HepG2 (cell line): ENCODE data around the gene FCN3. TPM values are rescaled to one million over a fixed set of nuclear protein-coding genes. Genes with fewer than 3 reads are reported as not detected.
A peak's percentile ranks its signal among the peaks of the same experiment; 100 is the strongest.

ENCODE experiments used
- ATAD3A ChIP-seq: sonication (generic); formaldehyde crosslinking; IDR thresholded peaks from 2 replicates; pipeline ENCODE4 v1.4.0; 2020; ENCODE audit warnings: missing genetic modification reagents
- CEBPB ChIP-seq: IDR thresholded peaks from 2 replicates; pipeline ENCODE4 v1.6.1; 2011; ENCODE audit warnings: low read depth, low read length, improper control_type of control experiment, borderline replicate concordance
- DMTF1 ChIP-seq: sonication (generic); formaldehyde crosslinking; IDR thresholded peaks from 2 replicates; pipeline ENCODE4 v1.4.0; 2020; ENCODE audit warnings: mild to moderate bottlenecking, missing genetic modification reagents
- GPBP1L1 ChIP-seq: sonication (generic); formaldehyde crosslinking; IDR thresholded peaks from 2 replicates; pipeline ENCODE4 v1.5.0; 2020; ENCODE audit warnings: mild to moderate bottlenecking, missing genetic modification reagents
- IKZF5 ChIP-seq: IDR thresholded peaks from 2 replicates; pipeline ENCODE4 v1.6.1; 2018; ENCODE audit warnings: missing genetic modification reagents, mild to moderate bottlenecking, missing compliant biosample characterization
- KDM4B ChIP-seq: sonication (generic); formaldehyde crosslinking; IDR thresholded peaks from 2 replicates; pipeline ENCODE4 v1.4.0; 2020; ENCODE audit warnings: missing genetic modification reagents
- MXD1 ChIP-seq: sonication (generic); formaldehyde crosslinking; IDR thresholded peaks from 2 replicates; pipeline ENCODE4 v1.4.0; 2020; ENCODE audit warnings: mild to moderate bottlenecking, missing genetic modification reagents
- NFYB ChIP-seq: sonication (generic); formaldehyde crosslinking; IDR thresholded peaks from 2 replicates; pipeline ENCODE4 v1.4.0; 2020; ENCODE audit warnings: missing genetic modification reagents
- PRDM4 ChIP-seq: sonication (generic); formaldehyde crosslinking; IDR thresholded peaks from 2 replicates; pipeline ENCODE4 v1.9.0; 2021; ENCODE audit warnings: missing genetic modification reagents, borderline replicate concordance
- PRMT3 ChIP-seq: sonication (generic); formaldehyde crosslinking; IDR thresholded peaks from 2 replicates; pipeline ENCODE4 v1.8.1; 2022; ENCODE audit warnings: low read depth, mild to moderate bottlenecking, moderate library complexity, missing genetic modification reagents, borderline replicate concordance
- RBAK ChIP-seq: sonication (generic); formaldehyde crosslinking; IDR thresholded peaks from 2 replicates; pipeline ENCODE4 v1.5.1; 2020; ENCODE audit warnings: mild to moderate bottlenecking, missing genetic modification reagents
- SOX6 ChIP-seq, 2 experiments: fragments of 450-650 bp in 1 of 2; sonication (generic) in 1 of 2; formaldehyde crosslinking in 1 of 2; IDR thresholded peaks; 2 replicates each; pipeline versions ENCODE4 v1.4.0 to v1.6.1; 2017 to 2020; ENCODE audit warnings: antibody characterized with exemption in 1 of 2, mild to moderate bottlenecking in 1 of 2, missing genetic modification reagents in 1 of 2
- ZNF138 ChIP-seq: sonication (generic); formaldehyde crosslinking; IDR thresholded peaks from 2 replicates; pipeline ENCODE4 v1.5.0; 2020; ENCODE audit warnings: mild to moderate bottlenecking, low read depth, missing genetic modification reagents
- ZNF30 ChIP-seq: sonication (generic); formaldehyde crosslinking; IDR thresholded peaks from 2 replicates; pipeline ENCODE4 v1.5.0; 2020; ENCODE audit warnings: mild to moderate bottlenecking, missing genetic modification reagents
- ZNF441 ChIP-seq: sonication (generic); formaldehyde crosslinking; IDR thresholded peaks from 2 replicates; pipeline ENCODE4 v1.7.0; 2021; ENCODE audit warnings: missing genetic modification reagents, borderline replicate concordance
- ZNF816 ChIP-seq: sonication (generic); formaldehyde crosslinking; IDR thresholded peaks from 2 replicates; pipeline ENCODE4 v1.8.0; 2022; ENCODE audit warnings: missing genetic modification reagents, mild to moderate bottlenecking, borderline replicate concordance
- ZNF891 ChIP-seq: sonication (generic); formaldehyde crosslinking; IDR thresholded peaks from 2 replicates; pipeline ENCODE4 v1.5.0; 2020; ENCODE audit warnings: mild to moderate bottlenecking, missing genetic modification reagents
- ZSCAN25 ChIP-seq: sonication (generic); formaldehyde crosslinking; IDR thresholded peaks from 2 replicates; pipeline ENCODE4 v1.8.0; 2022; ENCODE audit warnings: mild to moderate bottlenecking, missing genetic modification reagents
- polyA plus RNA-seq, 8 experiments: library from polyadenylated mRNA; depleted of rRNA in 3 of 8; stranded (reverse) in 7 of 8; unstranded in 1 of 8; fragments of >200 nt; fragmentation: Illumina TruSeq in 4 of 8; extraction: Trizol in 4 of 8; gene quantifications; 2 replicates each; pipeline versions ENCODE4 v1.2.1 to v1.2.3, GENCODE V29; 2011 to 2016; ENCODE audit warnings: low read depth in 4 of 8, missing spikeins in 1 of 8, mixed read lengths in 1 of 8; ENCODE audit not compliant: insufficient read depth in 1 of 8
- total RNA-seq, 5 experiments: library from RNA; depleted of rRNA; stranded (reverse); fragments of >200 nt; fragmentation: Illumina TruSeq; extraction: Trizol; gene quantifications; 2 replicates each; pipeline ENCODE4 v1.2.3, GENCODE V29; 2016; ENCODE audit warnings: low read depth in 1 of 5

Gene FCN3
- total and polyA plus RNA-seq, 2 of the 13 experiments (the other 11 are each of a cell fraction or from before 2014, with no cell fraction given): not detected

- TF ChIP-seq ZNF441 (CRISPR knock-in tag) (peak; percentile 91), IKZF5 (CRISPR knock-in tag) (peak; percentile 95), NFYB (CRISPR knock-in tag) (peak; percentile 85), GPBP1L1 (CRISPR knock-in tag) (no peak), CEBPB (peak; percentile 96), SOX6 (IDR thresholded peaks at IDR 0.05) (no peak), SOX6 (CRISPR knock-in tag; IDR thresholded peaks at IDR 0.05) (peak; percentile 77), PRDM4 (no peak), ZNF30 (CRISPR knock-in tag) (no peak), MXD1 (CRISPR knock-in tag) (peak; percentile 82), KDM4B (peak; percentile 62; the same call in 1 of the 2 replicates), ZNF891 (CRISPR knock-in tag) (peak; percentile 41; the same call in 1 of the 2 replicates), DMTF1 (no peak), ATAD3A (CRISPR knock-in tag) (no peak), ZSCAN25 (CRISPR knock-in tag) (peak; percentile 68; the same call in 1 of the 2 replicates), RBAK (CRISPR knock-in tag) (no peak), ZNF138 (0 out of 2 replicates have a peak, but pooled peaks have one; percentile 23), ZNF816 (CRISPR knock-in tag) (no peak), PRMT3 (0 out of 2 replicates have a peak, but pooled peaks have one; percentile 83)
These were observed 52.6 kb downstream of the FCN3 start, which contains the start of gene TMEM222 (continued) for GRCh38 chr1:27321813-27322568.
